SK-N-SH treated with all-trans-retinoic acid at 6 μM for 48 hours (cell line): Measurements from ENCODE around the gene TFCP2L1.
"Not testable (repeated sequence)": the region's sequence is repeated elsewhere in the genome, so short reads cannot be mapped to it uniquely, and the experiment has no call there.

Experiments used
- ATAC-seq: fragments of 200-7000 bp; cut with Tn5 transposase; 3 replicates; pipeline ENCODE4 v1.9.1; 2020; ENCODE audit warnings: mild to moderate bottlenecking, moderate library complexity
- ARNTL ChIP-seq: fragments of 450-650 bp; formaldehyde crosslinking; IDR thresholded peaks from 2 replicates; pipeline ENCODE4 v1.5.0; 2020; ENCODE audit warnings: low read depth, mild to moderate bottlenecking, moderate library complexity, borderline replicate concordance
- ESRRG ChIP-seq: fragments of 250-450 bp; sonication (Bioruptor Pico); IDR thresholded peaks from 2 replicates; pipeline ENCODE4 v1.6.1; 2021; ENCODE audit warnings: mild to moderate bottlenecking
- GLIS3 ChIP-seq: fragments of 250-450 bp; sonication (Bioruptor Pico); IDR thresholded peaks from 2 replicates; pipeline ENCODE4 v1.5.0; 2020; ENCODE audit warnings: mild to moderate bottlenecking, moderate library complexity
- ISL1 ChIP-seq: fragments of 250-450 bp; sonication (Bioruptor Pico); IDR thresholded peaks from 2 replicates; pipeline ENCODE4 v2.1.2; 2022; ENCODE audit warnings: mild to moderate bottlenecking, moderate library complexity
- OSR1 ChIP-seq: fragments of 250-450 bp; sonication (Bioruptor Pico); IDR thresholded peaks from 2 replicates; pipeline ENCODE4 v1.8.0; 2022; ENCODE audit warnings: moderate library complexity, mild to moderate bottlenecking, inconsistent platforms
- PPARA ChIP-seq: fragments of 250-450 bp; sonication (Bioruptor Pico); IDR thresholded peaks from 2 replicates; pipeline ENCODE4 v1.5.0; 2020; ENCODE audit warnings: mild to moderate bottlenecking, borderline replicate concordance
- RARB ChIP-seq: fragments of 250-450 bp; sonication (Bioruptor Pico); IDR thresholded peaks from 2 replicates; pipeline ENCODE4 v1.8.0; 2021; ENCODE audit warnings: mild to moderate bottlenecking, moderate library complexity
- SNAI2 ChIP-seq: fragments of 250-450 bp; sonication (Bioruptor Pico); IDR thresholded peaks from 2 replicates; pipeline ENCODE4 v1.5.0; 2020; ENCODE audit warnings: mild to moderate bottlenecking, moderate library complexity
- TCF4 ChIP-seq: fragments of 250-450 bp; sonication (Bioruptor Pico); IDR thresholded peaks from 2 replicates; pipeline ENCODE4 v1.8.0; 2021; ENCODE audit warnings: mild to moderate bottlenecking, moderate library complexity, borderline replicate concordance
- TOX ChIP-seq: fragments of 250-450 bp; sonication (Bioruptor Pico); IDR thresholded peaks from 2 replicates; pipeline ENCODE4 v1.8.0; 2021; ENCODE audit warnings: mild to moderate bottlenecking, moderate library complexity, borderline replicate concordance
- ZC3H10 ChIP-seq: fragments of 250-450 bp; sonication (Bioruptor Pico); IDR thresholded peaks from 2 replicates; pipeline ENCODE4 v1.5.1; 2021; ENCODE audit warnings: mild to moderate bottlenecking, moderate library complexity
- ZFP3 ChIP-seq: fragments of 250-450 bp; sonication (Bioruptor Pico); IDR thresholded peaks from 2 replicates; pipeline ENCODE4 v1.5.0; 2020; ENCODE audit warnings: mild to moderate bottlenecking, moderate library complexity
- ZFP30 ChIP-seq: fragments of 450-650 bp; formaldehyde crosslinking; IDR thresholded peaks from 2 replicates; pipeline ENCODE4 v1.5.0; 2022; ENCODE audit warnings: mild to moderate bottlenecking, moderate library complexity
- ZNF565 ChIP-seq: fragments of 450-650 bp; formaldehyde crosslinking; conservative IDR thresholded peaks from 2 replicates; pipeline ENCODE4 v1.5.0; 2020; ENCODE audit warnings: low read depth, mild to moderate bottlenecking, moderate library complexity
- ZNF70 ChIP-seq: fragments of 450-650 bp; formaldehyde crosslinking; IDR thresholded peaks from 2 replicates; pipeline ENCODE4 v1.5.0; 2020; ENCODE audit warnings: mild to moderate bottlenecking, moderate library complexity
- ZNF8 ChIP-seq: fragments of 450-650 bp; formaldehyde crosslinking; IDR thresholded peaks from 2 replicates; pipeline ENCODE4 v1.5.0; 2020; ENCODE audit warnings: mild to moderate bottlenecking, moderate library complexity
- TF ChIP-seq, protein P1 (sequence below): fragments of 250-450 bp; sonication (Bioruptor Pico); IDR thresholded peaks from 2 replicates; pipeline ENCODE4 v1.8.0; 2021; ENCODE audit warnings: low read depth, mild to moderate bottlenecking, moderate library complexity, borderline replicate concordance
- TF ChIP-seq, protein P2 (sequence below): fragments of 250-450 bp; sonication (Bioruptor Pico); IDR thresholded peaks from 2 replicates; pipeline ENCODE4 v1.5.1; 2020; ENCODE audit warnings: low read depth, mild to moderate bottlenecking, moderate library complexity
- TF ChIP-seq, protein P3 (sequence below): fragments of 250-450 bp; sonication (Bioruptor Pico); IDR thresholded peaks from 2 replicates; pipeline ENCODE4 v1.5.1; 2021; ENCODE audit warnings: mild to moderate bottlenecking, moderate library complexity
- TF ChIP-seq, protein P4 (sequence below): fragments of 250-450 bp; sonication (Bioruptor Pico); IDR thresholded peaks from 2 replicates; pipeline ENCODE4 v1.5.0; 2020; ENCODE audit warnings: mild to moderate bottlenecking, moderate library complexity

TFCP2L1 gene

DNA sequence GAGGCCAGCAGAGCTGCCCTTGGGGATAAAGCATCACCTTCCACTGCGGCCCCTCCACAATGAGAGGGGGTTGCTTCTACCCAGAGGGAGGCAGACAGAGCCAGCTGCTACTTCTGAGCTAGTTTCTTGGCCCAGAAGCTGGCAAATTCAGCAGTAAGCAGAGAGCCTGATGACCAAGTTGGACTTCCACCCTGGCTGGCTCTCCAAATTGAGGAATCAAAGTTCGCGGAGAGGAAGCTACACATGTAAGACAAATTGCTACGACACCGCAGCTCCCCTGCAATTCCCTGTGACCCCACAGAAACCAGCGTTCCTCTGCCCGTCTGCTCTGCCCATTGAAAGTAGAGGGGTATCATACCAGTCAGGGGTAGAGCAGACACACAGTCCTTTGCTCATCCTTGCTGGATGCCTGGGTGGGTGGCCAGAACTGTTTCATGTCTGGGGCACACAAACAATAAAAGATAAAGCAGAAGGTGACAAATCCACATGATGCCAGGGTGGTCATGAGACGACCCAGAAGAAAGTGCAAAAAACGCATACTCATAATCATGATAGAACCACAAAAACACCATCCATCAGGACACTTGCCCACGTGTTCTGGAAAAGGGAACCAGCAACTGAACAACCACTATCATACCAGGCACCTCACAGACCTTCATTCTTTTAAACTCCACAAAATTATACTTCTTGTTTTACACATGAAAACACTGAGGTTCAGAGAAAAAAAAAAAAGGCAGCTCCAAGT, 5.4 kb downstream of the TFCP2L1 start:
- TF ChIP-seq ARNTL, result no peak
- no peak for TF ChIP-seq ESRRG (CRISPR knock-in tag)
- no peak for ATAC-seq

DNA sequence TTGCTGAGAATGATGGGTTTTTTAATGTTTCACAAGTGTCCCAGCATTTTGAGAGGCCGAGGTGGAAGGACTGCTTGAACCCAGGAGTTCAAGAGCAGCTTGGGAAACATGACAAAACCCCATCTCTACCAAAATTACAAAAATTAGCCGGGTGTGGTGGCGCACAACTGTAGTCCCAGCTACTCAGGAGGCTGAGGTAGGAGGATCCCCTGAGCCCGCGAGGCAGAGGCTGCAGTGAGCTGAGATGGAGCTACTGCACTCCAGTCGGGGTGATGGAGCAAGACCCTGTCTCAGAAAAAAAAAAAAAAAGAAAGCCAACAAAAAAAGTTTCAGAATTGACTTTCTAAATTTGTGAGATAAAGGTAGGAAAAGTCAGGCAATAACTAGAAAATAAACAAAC, 8.7 kb downstream of the TFCP2L1 start:
- no peak for TF ChIP-seq ESRRG (CRISPR knock-in tag)
- TF ChIP-seq ZNF565 (CRISPR knock-in tag), result no peak
- TF ChIP-seq, protein P1, sequence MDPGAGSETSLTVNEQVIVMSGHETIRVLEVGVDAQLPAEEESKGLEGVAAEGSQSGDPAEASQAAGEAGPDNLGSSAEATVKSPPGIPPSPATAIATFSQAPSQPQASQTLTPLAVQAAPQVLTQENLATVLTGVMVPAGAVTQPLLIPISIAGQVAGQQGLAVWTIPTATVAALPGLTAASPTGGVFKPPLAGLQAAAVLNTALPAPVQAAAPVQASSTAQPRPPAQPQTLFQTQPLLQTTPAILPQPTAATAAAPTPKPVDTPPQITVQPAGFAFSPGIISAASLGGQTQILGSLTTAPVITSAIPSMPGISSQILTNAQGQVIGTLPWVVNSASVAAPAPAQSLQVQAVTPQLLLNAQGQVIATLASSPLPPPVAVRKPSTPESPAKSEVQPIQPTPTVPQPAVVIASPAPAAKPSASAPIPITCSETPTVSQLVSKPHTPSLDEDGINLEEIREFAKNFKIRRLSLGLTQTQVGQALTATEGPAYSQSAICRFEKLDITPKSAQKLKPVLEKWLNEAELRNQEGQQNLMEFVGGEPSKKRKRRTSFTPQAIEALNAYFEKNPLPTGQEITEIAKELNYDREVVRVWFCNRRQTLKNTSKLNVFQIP (CRISPR knock-in tag), result no peak
- TF ChIP-seq ZNF8 (CRISPR knock-in tag), result no peak
- TF ChIP-seq PPARA, result no peak
- no peak for TF ChIP-seq ZFP3 (CRISPR knock-in tag)
- no peak for TF ChIP-seq ZC3H10
- no peak for TF ChIP-seq ZNF70 (CRISPR knock-in tag)
- no peak for TF ChIP-seq SNAI2 (CRISPR knock-in tag)

DNA sequence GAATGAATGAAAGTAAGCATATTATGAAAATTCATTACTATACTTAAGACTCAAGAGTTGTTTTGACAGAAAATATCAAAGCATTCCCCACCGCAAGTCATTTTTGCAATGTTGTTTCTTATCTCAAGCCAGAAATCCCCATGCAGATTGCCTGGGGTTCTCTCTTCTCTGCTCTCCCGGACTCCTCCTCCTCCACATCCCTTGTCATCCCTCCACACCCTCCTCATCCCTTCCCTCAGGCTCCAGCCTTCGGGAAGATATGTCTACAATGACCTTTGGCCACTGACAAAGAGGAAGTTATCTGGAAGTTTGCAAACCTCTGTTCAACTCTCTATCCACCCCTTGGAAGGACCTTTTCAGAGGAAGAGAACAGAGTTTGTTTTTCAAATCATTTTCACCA, 11.9 kb downstream of the TFCP2L1 start:
- TF ChIP-seq, protein P1 (CRISPR knock-in tag), result no peak
- TF ChIP-seq, protein P2, sequence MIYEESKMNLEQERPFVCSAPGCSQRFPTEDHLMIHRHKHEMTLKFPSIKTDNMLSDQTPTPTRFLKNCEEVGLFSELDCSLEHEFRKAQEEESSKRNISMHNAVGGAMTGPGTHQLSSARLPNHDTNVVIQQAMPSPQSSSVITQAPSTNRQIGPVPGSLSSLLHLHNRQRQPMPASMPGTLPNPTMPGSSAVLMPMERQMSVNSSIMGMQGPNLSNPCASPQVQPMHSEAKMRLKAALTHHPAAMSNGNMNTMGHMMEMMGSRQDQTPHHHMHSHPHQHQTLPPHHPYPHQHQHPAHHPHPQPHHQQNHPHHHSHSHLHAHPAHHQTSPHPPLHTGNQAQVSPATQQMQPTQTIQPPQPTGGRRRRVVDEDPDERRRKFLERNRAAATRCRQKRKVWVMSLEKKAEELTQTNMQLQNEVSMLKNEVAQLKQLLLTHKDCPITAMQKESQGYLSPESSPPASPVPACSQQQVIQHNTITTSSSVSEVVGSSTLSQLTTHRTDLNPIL, result no peak
- no peak for TF ChIP-seq ISL1 (CRISPR knock-in tag)
- TF ChIP-seq ZFP30 (CRISPR knock-in tag), result no peak
- no peak for TF ChIP-seq GLIS3 (CRISPR knock-in tag)
- TF ChIP-seq ZNF70 (CRISPR knock-in tag), result no peak
- TF ChIP-seq ZNF8 (CRISPR knock-in tag), result no peak
- TF ChIP-seq TCF4 (CRISPR knock-in tag), result no peak
- TF ChIP-seq, protein P3, sequence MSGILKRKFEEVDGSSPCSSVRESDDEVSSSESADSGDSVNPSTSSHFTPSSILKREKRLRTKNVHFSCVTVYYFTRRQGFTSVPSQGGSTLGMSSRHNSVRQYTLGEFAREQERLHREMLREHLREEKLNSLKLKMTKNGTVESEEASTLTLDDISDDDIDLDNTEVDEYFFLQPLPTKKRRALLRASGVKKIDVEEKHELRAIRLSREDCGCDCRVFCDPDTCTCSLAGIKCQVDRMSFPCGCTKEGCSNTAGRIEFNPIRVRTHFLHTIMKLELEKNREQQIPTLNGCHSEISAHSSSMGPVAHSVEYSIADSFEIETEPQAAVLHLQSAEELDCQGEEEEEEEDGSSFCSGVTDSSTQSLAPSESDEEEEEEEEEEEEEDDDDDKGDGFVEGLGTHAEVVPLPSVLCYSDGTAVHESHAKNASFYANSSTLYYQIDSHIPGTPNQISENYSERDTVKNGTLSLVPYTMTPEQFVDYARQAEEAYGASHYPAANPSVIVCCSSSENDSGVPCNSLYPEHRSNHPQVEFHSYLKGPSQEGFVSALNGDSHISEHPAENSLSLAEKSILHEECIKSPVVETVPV (CRISPR knock-in tag), result no peak
- TF ChIP-seq OSR1 (CRISPR knock-in tag), result no peak
- no peak for TF ChIP-seq ZFP3 (CRISPR knock-in tag)
- no peak for TF ChIP-seq TOX (CRISPR knock-in tag)
- TF ChIP-seq, protein P4, sequence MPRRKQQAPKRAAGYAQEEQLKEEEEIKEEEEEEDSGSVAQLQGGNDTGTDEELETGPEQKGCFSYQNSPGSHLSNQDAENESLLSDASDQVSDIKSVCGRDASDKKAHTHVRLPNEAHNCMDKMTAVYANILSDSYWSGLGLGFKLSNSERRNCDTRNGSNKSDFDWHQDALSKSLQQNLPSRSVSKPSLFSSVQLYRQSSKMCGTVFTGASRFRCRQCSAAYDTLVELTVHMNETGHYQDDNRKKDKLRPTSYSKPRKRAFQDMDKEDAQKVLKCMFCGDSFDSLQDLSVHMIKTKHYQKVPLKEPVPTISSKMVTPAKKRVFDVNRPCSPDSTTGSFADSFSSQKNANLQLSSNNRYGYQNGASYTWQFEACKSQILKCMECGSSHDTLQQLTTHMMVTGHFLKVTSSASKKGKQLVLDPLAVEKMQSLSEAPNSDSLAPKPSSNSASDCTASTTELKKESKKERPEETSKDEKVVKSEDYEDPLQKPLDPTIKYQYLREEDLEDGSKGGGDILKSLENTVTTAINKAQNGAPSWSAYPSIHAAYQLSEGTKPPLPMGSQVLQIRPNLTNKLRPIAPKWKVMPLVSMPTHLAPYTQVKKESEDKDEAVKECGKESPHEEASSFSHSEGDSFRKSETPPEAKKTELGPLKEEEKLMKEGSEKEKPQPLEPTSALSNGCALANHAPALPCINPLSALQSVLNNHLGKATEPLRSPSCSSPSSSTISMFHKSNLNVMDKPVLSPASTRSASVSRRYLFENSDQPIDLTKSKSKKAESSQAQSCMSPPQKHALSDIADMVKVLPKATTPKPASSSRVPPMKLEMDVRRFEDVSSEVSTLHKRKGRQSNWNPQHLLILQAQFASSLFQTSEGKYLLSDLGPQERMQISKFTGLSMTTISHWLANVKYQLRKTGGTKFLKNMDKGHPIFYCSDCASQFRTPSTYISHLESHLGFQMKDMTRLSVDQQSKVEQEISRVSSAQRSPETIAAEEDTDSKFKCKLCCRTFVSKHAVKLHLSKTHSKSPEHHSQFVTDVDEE (CRISPR knock-in tag), result no peak
- no peak for TF ChIP-seq SNAI2 (CRISPR knock-in tag)
- no peak for TF ChIP-seq PPARA
- ATAC-seq, result no peak

More for the DNA sequence above, 8.7 kb downstream of the TFCP2L1 start:
- no peak for ATAC-seq

DNA sequence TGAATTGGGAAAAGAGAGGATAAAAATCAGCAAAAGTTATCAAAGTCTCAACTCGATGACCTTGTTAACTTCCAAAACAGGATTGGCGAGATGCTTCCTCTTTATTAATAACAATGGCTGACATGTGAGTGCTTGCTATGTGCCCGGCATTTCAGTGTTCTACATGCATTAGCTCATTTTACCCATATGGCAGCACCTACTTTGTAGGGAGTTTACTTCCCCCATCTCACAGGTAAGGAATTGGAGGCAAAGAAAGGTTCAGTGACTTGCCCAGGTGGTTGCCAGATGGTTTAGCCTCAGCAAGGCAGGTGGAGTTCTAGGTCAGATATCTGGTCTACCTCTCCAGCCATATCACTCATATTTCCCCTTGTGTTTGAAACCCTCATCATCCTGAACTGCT, 12.4 kb downstream of the TFCP2L1 start:
- no peak for TF ChIP-seq ZFP3 (CRISPR knock-in tag)
- no peak for TF ChIP-seq ZNF8 (CRISPR knock-in tag)
- TF ChIP-seq SNAI2 (CRISPR knock-in tag), result no peak
- no peak for TF ChIP-seq ISL1 (CRISPR knock-in tag)
- no peak for TF ChIP-seq ZFP30 (CRISPR knock-in tag)
- no peak for TF ChIP-seq TCF4 (CRISPR knock-in tag)
- TF ChIP-seq, protein P3 (CRISPR knock-in tag), result no peak
- TF ChIP-seq RARB (CRISPR knock-in tag), result no peak
- no peak for ATAC-seq

DNA sequence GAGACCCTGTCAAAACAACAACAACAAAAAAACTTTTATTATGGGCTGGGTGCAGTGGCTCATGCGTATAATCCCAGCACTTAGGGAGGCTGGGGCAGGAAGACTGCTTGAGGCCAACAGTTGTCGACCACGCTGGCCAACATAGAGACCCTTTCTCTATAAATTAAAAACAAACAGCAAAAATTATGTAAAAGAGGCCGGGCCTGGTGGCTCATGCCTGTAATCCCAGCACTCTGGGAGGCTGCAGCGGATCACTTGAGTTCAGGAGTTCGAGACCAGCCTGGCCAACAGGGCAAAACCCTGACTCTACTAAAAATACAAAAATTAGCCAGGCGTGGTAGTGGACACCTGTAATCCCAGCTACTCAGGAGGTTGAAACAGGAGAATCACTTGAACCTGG, 15.6 kb downstream of the TFCP2L1 start:
- not testable (repeated sequence) for ATAC-seq
